HG03045 (cell line): ENCODE measurements around the gene MUL1.

Experiments
- ATAC-seq: cut with Tn5 transposase; IDR thresholded peaks from one replicate; pipeline ENCODE4 v1.9.1; 2021; ENCODE audit warnings: mild to moderate bottlenecking, moderate library complexity; ENCODE audit not compliant: unreplicated experiment

The MUL1 gene

GRCh38 chr1:20472860-20473711 is 34.9 kb downstream of the MUL1 start:
- no peak for ATAC-seq

- no peak for ATAC-seq
Observed at GRCh38 chr1:20472121-20472520, 35.8 kb downstream of the MUL1 start.

GRCh38 chr1:20470194-20470593 is 37.8 kb downstream of the MUL1 start:
- no peak for ATAC-seq

- no peak for ATAC-seq
Observed at GRCh38 chr1:20469406-20470076, 38.4 kb downstream of the MUL1 start.

DNA sequence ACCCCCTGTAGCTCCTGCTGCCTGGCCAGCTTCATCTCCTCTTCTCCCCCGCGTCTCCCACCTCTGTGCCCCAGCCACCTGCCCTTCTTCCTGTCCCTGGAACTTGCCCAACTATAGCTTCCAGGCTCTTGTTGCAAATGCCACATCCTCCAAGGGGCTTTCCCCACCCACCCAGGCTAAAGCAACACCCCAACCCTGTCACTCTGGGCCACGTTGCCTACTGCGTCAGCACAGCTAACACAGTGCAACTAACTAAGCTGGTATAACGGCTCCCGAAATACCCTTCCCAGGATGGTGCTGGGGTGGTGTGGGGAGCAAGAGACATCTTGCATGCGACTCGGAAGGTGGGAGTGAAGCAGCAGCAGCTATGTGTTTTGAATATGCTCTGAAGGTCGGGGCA is 41.7 kb downstream of the MUL1 start:
- ATAC-seq = no peak

GRCh38 chr1:20465187-20465586 is 42.8 kb downstream of the MUL1 start:
- no peak for ATAC-seq

DNA sequence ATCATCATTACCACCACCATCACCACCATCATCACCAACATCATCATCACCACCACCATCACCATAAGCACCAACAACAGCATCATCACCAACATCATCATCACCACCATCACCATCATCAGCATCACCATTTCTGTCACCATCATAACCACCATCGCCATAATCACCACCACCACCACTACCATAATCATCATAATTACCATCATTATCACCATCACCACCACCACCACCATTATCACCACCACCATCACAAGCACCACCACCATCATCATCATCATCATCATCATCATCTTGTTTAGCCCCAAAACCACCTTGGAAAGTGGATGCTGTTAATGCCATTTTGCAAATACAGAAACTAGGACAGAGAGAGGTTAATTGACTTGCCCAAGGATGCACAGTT is 44.4 kb downstream of the MUL1 start:
- ATAC-seq = no peak

- no peak for ATAC-seq
Observed at GRCh38 chr1:20462397-20462796, 45.6 kb downstream of the MUL1 start.

DNA sequence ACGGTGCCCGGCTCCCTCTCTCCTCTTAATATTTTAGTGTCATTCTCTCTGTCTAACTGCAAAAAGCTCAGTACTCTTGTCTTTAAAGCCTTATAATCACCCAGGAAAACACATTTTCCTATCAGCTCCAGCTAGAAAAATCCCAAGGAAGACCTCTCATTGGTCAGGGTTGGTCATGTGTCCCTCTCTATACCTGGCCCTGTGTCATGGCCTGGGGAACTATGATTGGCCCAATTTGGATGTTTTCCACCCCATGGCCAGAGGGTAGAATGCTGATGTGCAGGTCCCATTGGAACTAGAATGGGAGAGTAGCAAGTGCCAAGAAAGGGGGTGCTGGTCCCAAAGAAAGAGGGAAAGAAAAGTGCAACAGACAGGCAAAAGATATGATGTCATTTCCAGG is 49.2 kb downstream of the MUL1 start:
- ATAC-seq = no peak

GRCh38 chr1:20454004-20454403 is 53.9 kb downstream of the MUL1 start:
- ATAC-seq = no peak

- ATAC-seq = no peak
Observed at GRCh38 chr1:20449735-20450311, 58.1 kb downstream of the MUL1 start.
